ENCODE data around the gene CBX6. TPM values are rescaled to one million over a fixed set of nuclear protein-coding genes. Genes with fewer than 3 reads are reported as not detected.

CBX6 gene
- total and polyA plus RNA-seq, 4 donors, result 14.6 to 79.2 (median 23.3) TPM

GRCh38 chr22:38881464-38881871, 9.5 kb upstream of the CBX6 start:
- peak; percentile 90 to 96 (median 96) for DNase-seq
- H3K4me3 ChIP-seq, result no peak overlapping the region
- no peaks in the 10 kb centered on the region for H3K27me3 ChIP-seq (ENCODE audit: control insufficient read depth in 3 of 3, insufficient read depth in 3 of 3, low read length in 2 of 3)
- peak overlapping the region; percentile 76 for H3K27ac ChIP-seq (ENCODE audit: low read depth in 1 of 2, low read length in 1 of 2)
- peak; percentile 50 for ATAC-seq (ENCODE audit: insufficient read depth, low FRiP score)
- no peak for TF ChIP-seq CTCF (IDR thresholded peaks at IDR 0.05; ENCODE audit: control extremely low read depth, extremely low read depth)
- H3K4me1 ChIP-seq (ENCODE audit: control insufficient read depth in 5 of 5, insufficient read depth in 5 of 5, low read length in 5 of 5), result peaks cover 7 to 28% (median 11%) of the 10 kb centered on the region in 5 donors
- no peaks in the 10 kb centered on the region for H3K9me3 ChIP-seq (ENCODE audit: control insufficient read depth in 4 of 4, insufficient read depth in 3 of 4, low read length in 3 of 4)
- WGBS, 2 donors, result 13 to 16% methylated on average over 9 of the region's 9 CpGs
- no peaks in the 10 kb centered on the region for H3K36me3 ChIP-seq (ENCODE audit: control insufficient read depth in 4 of 4, insufficient read depth in 4 of 4, low read length in 4 of 4)
- peak overlapping the region in 1 of 2 donors; percentile 45 for H3K9ac ChIP-seq (ENCODE audit: insufficient read depth in 1 of 2, low read length in 2 of 2)

GRCh38 chr22:38879961-38880360, 7.9 kb upstream of the CBX6 start:
- DNase-seq (no peak), ATAC-seq (ENCODE audit: insufficient read depth, low FRiP score) (no peak)
- 85 to 90% methylated on average over 5 of the region's 5 CpGs for WGBS, 2 donors
- Histone ChIP-seq H3K4me1 (ENCODE audit: control insufficient read depth in 5 of 5, insufficient read depth in 5 of 5, low read length in 5 of 5) (peaks cover 7 to 28% (median 11%) of the 10 kb centered on the region in 5 donors), H3K9ac (ENCODE audit: insufficient read depth in 1 of 2, low read length in 2 of 2) (no peak overlapping the region), H3K27me3 (ENCODE audit: control insufficient read depth in 3 of 3, insufficient read depth in 3 of 3, low read length in 2 of 3) (no peaks in the 10 kb centered on the region), H3K36me3 (ENCODE audit: control insufficient read depth in 4 of 4, insufficient read depth in 4 of 4, low read length in 4 of 4) (no peaks in the 10 kb centered on the region), H3K4me3 (no peak overlapping the region), H3K27ac (ENCODE audit: low read depth in 1 of 2, low read length in 1 of 2) (no peak overlapping the region), H3K9me3 (ENCODE audit: control insufficient read depth in 4 of 4, insufficient read depth in 3 of 4, low read length in 3 of 4) (no peaks in the 10 kb centered on the region)
- no peak for TF ChIP-seq CTCF (IDR thresholded peaks at IDR 0.05; ENCODE audit: control extremely low read depth, extremely low read depth)

- H3K36me3 ChIP-seq (ENCODE audit: control insufficient read depth in 4 of 4, insufficient read depth in 4 of 4, low read length in 4 of 4), result no peaks in the 10 kb centered on the region
- no peak overlapping the region for H3K9ac ChIP-seq (ENCODE audit: insufficient read depth in 1 of 2, low read length in 2 of 2)
- 58 to 77% methylated on average over 5 of the region's 5 CpGs for WGBS, 2 donors
- DNase-seq (no peak), ATAC-seq (ENCODE audit: insufficient read depth, low FRiP score) (no peak)
- H3K27ac ChIP-seq (ENCODE audit: low read depth in 1 of 2, low read length in 1 of 2), result no peak overlapping the region
- no peak overlapping the region for H3K4me3 ChIP-seq
- no peak for TF ChIP-seq CTCF (IDR thresholded peaks at IDR 0.05; ENCODE audit: control extremely low read depth, extremely low read depth)
- peaks cover 7 to 28% (median 11%) of the 10 kb centered on the region in 5 donors for H3K4me1 ChIP-seq (ENCODE audit: control insufficient read depth in 5 of 5, insufficient read depth in 5 of 5, low read length in 5 of 5)
- no peaks in the 10 kb centered on the region for H3K9me3 ChIP-seq (ENCODE audit: control insufficient read depth in 4 of 4, insufficient read depth in 3 of 4, low read length in 3 of 4)
- no peaks in the 10 kb centered on the region for H3K27me3 ChIP-seq (ENCODE audit: control insufficient read depth in 3 of 3, insufficient read depth in 3 of 3, low read length in 2 of 3)
Measured at GRCh38 chr22:38879108-38879729, 7.2 kb upstream of the CBX6 start.

- no peak for TF ChIP-seq CTCF (IDR thresholded peaks at IDR 0.05; ENCODE audit: control extremely low read depth, extremely low read depth)
- whole genome bisulfite sequencing, 2 donors, result 91 to 96% methylated on average over 4 of the region's 4 CpGs
- Histone ChIP-seq H3K4me3 (no peak overlapping the region), H3K9me3 (ENCODE audit: control insufficient read depth in 4 of 4, insufficient read depth in 3 of 4, low read length in 3 of 4) (no peaks in the 10 kb centered on the region), H3K9ac (ENCODE audit: insufficient read depth in 1 of 2, low read length in 2 of 2) (no peak overlapping the region), H3K4me1 (ENCODE audit: control insufficient read depth in 5 of 5, insufficient read depth in 5 of 5, low read length in 5 of 5) (peaks cover 7 to 28% (median 14%) of the 10 kb centered on the region in 5 donors), H3K27ac (ENCODE audit: low read depth in 1 of 2, low read length in 1 of 2) (no peak overlapping the region), H3K36me3 (ENCODE audit: control insufficient read depth in 4 of 4, insufficient read depth in 4 of 4, low read length in 4 of 4) (no peaks in the 10 kb centered on the region), H3K27me3 (ENCODE audit: control insufficient read depth in 3 of 3, insufficient read depth in 3 of 3, low read length in 2 of 3) (no peaks in the 10 kb centered on the region)
- DNase-seq (no peak), ATAC-seq (ENCODE audit: insufficient read depth, low FRiP score) (no peak)
Measured at GRCh38 chr22:38878001-38878400, 6.0 kb upstream of the CBX6 start.
